ENCODE data around the gene RPL29. TPM values are rescaled to one million over a fixed set of nuclear protein-coding genes. Genes with fewer than 3 reads are reported as not detected.

Gene RPL29
- total and polyA plus RNA-seq, 2 donors = 623 to 1,824 TPM

- H3K4me3 ChIP-seq (ENCODE audit: low read depth, low read length) = peak within 1 kb of the TSS; percentile 27
- H3K4me1 ChIP-seq (ENCODE audit: insufficient read depth) = no peaks in the 10 kb centered on the region
- 25% methylated on average over 33 of the region's 33 CpGs for WGBS
- H3K27ac ChIP-seq (ENCODE audit: low read depth) = peak within 1 kb of the TSS; percentile 61
- DNase-seq (ENCODE audit: extremely low spot score) = no peak
- H3K36me3 ChIP-seq (ENCODE audit: insufficient read depth) = no peaks in the 10 kb centered on the region
These were observed 40.4 kb downstream of the RPL29 start, which contains the start of gene GPR62 for GRCh38 chr3:51955175-51955892. Gene GPR62 (plus strand): TSS chr3:51955381. CDS start chr3:51955653, 272 bp downstream.

GRCh38 chr3:51954713-51955112 is 41.0 kb downstream of the RPL29 start:
- no peak for DNase-seq (ENCODE audit: extremely low spot score)
- WGBS = 92% methylated on average over 1 of the region's 1 CpG

GRCh38 chr3:51954105-51954504 is 41.6 kb downstream of the RPL29 start:
- WGBS = 78% methylated on average over 6 of the region's 6 CpGs

More at GRCh38 chr3:51954713-51955112, 41.0 kb downstream of the RPL29 start:
- Histone ChIP-seq H3K27ac (ENCODE audit: low read depth) (no peak overlapping the region), H3K4me1 (ENCODE audit: insufficient read depth) (no peaks in the 10 kb centered on the region), H3K36me3 (ENCODE audit: insufficient read depth) (no peaks in the 10 kb centered on the region), H3K4me3 (ENCODE audit: low read depth, low read length) (no peak overlapping the region)

GRCh38 chr3:51953445-51953844 is 42.2 kb downstream of the RPL29 start:
- Histone ChIP-seq H3K36me3 (ENCODE audit: insufficient read depth) (no peaks in the 10 kb centered on the region), H3K4me1 (ENCODE audit: insufficient read depth) (no peaks in the 10 kb centered on the region), H3K27ac (ENCODE audit: low read depth) (no peak overlapping the region), H3K4me3 (ENCODE audit: low read depth, low read length) (no peak overlapping the region)
- 67% methylated on average over 3 of the region's 3 CpGs for WGBS
- no peak for DNase-seq (ENCODE audit: extremely low spot score)

More at GRCh38 chr3:51954105-51954504, 41.6 kb downstream of the RPL29 start:
- no peak for DNase-seq (ENCODE audit: extremely low spot score)
- Histone ChIP-seq H3K4me1 (ENCODE audit: insufficient read depth) (no peaks in the 10 kb centered on the region), H3K27ac (ENCODE audit: low read depth) (no peak overlapping the region), H3K36me3 (ENCODE audit: insufficient read depth) (no peaks in the 10 kb centered on the region), H3K4me3 (ENCODE audit: low read depth, low read length) (no peak overlapping the region)

GRCh38 chr3:51950899-51951298 is 44.8 kb downstream of the RPL29 start:
- WGBS = 89% methylated on average over 2 of the region's 2 CpGs

GRCh38 chr3:51949121-51949520 is 46.6 kb downstream of the RPL29 start:
- no peak overlapping the region for H3K4me3 ChIP-seq (ENCODE audit: low read depth, low read length)
- no peaks in the 10 kb centered on the region for H3K4me1 ChIP-seq (ENCODE audit: insufficient read depth)
- no peaks in the 10 kb centered on the region for H3K36me3 ChIP-seq (ENCODE audit: insufficient read depth)
- 84% methylated on average over 5 of the region's 5 CpGs for WGBS
- no peak overlapping the region for H3K27ac ChIP-seq (ENCODE audit: low read depth)
- no peak for DNase-seq (ENCODE audit: extremely low spot score)

More at GRCh38 chr3:51950899-51951298, 44.8 kb downstream of the RPL29 start:
- no peak for DNase-seq (ENCODE audit: extremely low spot score)
- Histone ChIP-seq H3K4me1 (ENCODE audit: insufficient read depth) (no peaks in the 10 kb centered on the region), H3K4me3 (ENCODE audit: low read depth, low read length) (no peak overlapping the region), H3K36me3 (ENCODE audit: insufficient read depth) (no peaks in the 10 kb centered on the region), H3K27ac (ENCODE audit: low read depth) (no peak overlapping the region)

- Histone ChIP-seq H3K4me1 (ENCODE audit: insufficient read depth) (no peaks in the 10 kb centered on the region), H3K4me3 (ENCODE audit: low read depth, low read length) (no peak overlapping the region), H3K36me3 (ENCODE audit: insufficient read depth) (no peaks in the 10 kb centered on the region), H3K27ac (ENCODE audit: low read depth) (no peak overlapping the region)
- 88% methylated on average over 10 of the region's 10 CpGs for WGBS
- no peak for DNase-seq (ENCODE audit: extremely low spot score)
These were observed 47.6 kb downstream of the RPL29 start for GRCh38 chr3:51948016-51948580.

GRCh38 chr3:51947215-51947900 is 48.3 kb downstream of the RPL29 start:
- no peaks in the 10 kb centered on the region for H3K4me1 ChIP-seq (ENCODE audit: insufficient read depth)
- no peaks in the 10 kb centered on the region for H3K36me3 ChIP-seq (ENCODE audit: insufficient read depth)
- no peak overlapping the region for H3K27ac ChIP-seq (ENCODE audit: low read depth)
- WGBS = 76% methylated on average over 13 of the region's 13 CpGs
- H3K4me3 ChIP-seq (ENCODE audit: low read depth, low read length) = no peak overlapping the region
- DNase-seq (ENCODE audit: extremely low spot score) = no peak

- H3K4me3 ChIP-seq (ENCODE audit: low read depth, low read length) = no peak overlapping the region
- 82% methylated on average over 4 of the region's 4 CpGs for WGBS
- H3K4me1 ChIP-seq (ENCODE audit: insufficient read depth) = no peaks in the 10 kb centered on the region
- no peak for DNase-seq (ENCODE audit: extremely low spot score)
- no peak overlapping the region for H3K27ac ChIP-seq (ENCODE audit: low read depth)
- no peaks in the 10 kb centered on the region for H3K36me3 ChIP-seq (ENCODE audit: insufficient read depth)
These were observed 48.9 kb downstream of the RPL29 start for GRCh38 chr3:51946796-51947195.

- H3K4me1 ChIP-seq (ENCODE audit: insufficient read depth) = no peaks in the 10 kb centered on the region
- H3K4me3 ChIP-seq (ENCODE audit: low read depth, low read length) = no peak overlapping the region
- 93% methylated on average over 14 of the region's 14 CpGs for WGBS
- H3K36me3 ChIP-seq (ENCODE audit: insufficient read depth) = no peaks in the 10 kb centered on the region
- no peak for DNase-seq (ENCODE audit: extremely low spot score)
- no peak overlapping the region for H3K27ac ChIP-seq (ENCODE audit: low read depth)
These were observed 49.6 kb downstream of the RPL29 start for GRCh38 chr3:51945926-51946705.

GRCh38 chr3:51945031-51945840 is 50.5 kb downstream of the RPL29 start:
- DNase-seq (ENCODE audit: extremely low spot score) = no peak
- no peak overlapping the region for H3K4me3 ChIP-seq (ENCODE audit: low read depth, low read length)
- 88% methylated on average over 18 of the region's 18 CpGs for WGBS
- no peaks in the 10 kb centered on the region for H3K36me3 ChIP-seq (ENCODE audit: insufficient read depth)
- H3K27ac ChIP-seq (ENCODE audit: low read depth) = no peak overlapping the region
- H3K4me1 ChIP-seq (ENCODE audit: insufficient read depth) = no peaks in the 10 kb centered on the region

- Histone ChIP-seq H3K27ac (ENCODE audit: low read depth) (no peak overlapping the region), H3K36me3 (ENCODE audit: insufficient read depth) (no peaks in the 10 kb centered on the region), H3K4me1 (ENCODE audit: insufficient read depth) (no peaks in the 10 kb centered on the region), H3K4me3 (ENCODE audit: low read depth, low read length) (no peak overlapping the region)
- 86% methylated on average over 11 of the region's 11 CpGs for WGBS
- no peak for DNase-seq (ENCODE audit: extremely low spot score)
These were observed 51.2 kb downstream of the RPL29 start for GRCh38 chr3:51944451-51945021.
